ENCODE data around the gene RBM24.

GRCh38 chr6:17281497-17282481, 628 bp downstream of the RBM24 start:
- TF ChIP-seq CTCF (IDR thresholded peaks at IDR 0.05 in 2 of 3, conservative IDR thresholded peaks at IDR 0.05 in 1 of 3; ENCODE audit: control insufficient read depth in 2 of 3, extremely low read depth in 1 of 3, insufficient read depth in 1 of 3, low read depth in 3 of 3, low read length in 3 of 3) (no peak), TAF1 (IDR thresholded peaks at IDR 0.05; ENCODE audit: borderline replicate concordance, low read depth, low read length) (no peak), SMC3 (IDR thresholded peaks at IDR 0.05; ENCODE audit: borderline replicate concordance, low read length) (no peak), SIN3A (IDR thresholded peaks at IDR 0.05; ENCODE audit: low read depth, low read length) (no peak), IRF3 (IDR thresholded peaks at IDR 0.05) (no peak), WRNIP1 (IDR thresholded peaks at IDR 0.05; ENCODE audit: borderline replicate concordance, low read depth, low read length) (no peak), MXI1 (IDR thresholded peaks at IDR 0.05; ENCODE audit: low read depth, low read length) (no peak)

Data from GM12878 (cell line).